ENCODE measurements around the gene HNRNPUL1.

Gene HNRNPUL1

DNA sequence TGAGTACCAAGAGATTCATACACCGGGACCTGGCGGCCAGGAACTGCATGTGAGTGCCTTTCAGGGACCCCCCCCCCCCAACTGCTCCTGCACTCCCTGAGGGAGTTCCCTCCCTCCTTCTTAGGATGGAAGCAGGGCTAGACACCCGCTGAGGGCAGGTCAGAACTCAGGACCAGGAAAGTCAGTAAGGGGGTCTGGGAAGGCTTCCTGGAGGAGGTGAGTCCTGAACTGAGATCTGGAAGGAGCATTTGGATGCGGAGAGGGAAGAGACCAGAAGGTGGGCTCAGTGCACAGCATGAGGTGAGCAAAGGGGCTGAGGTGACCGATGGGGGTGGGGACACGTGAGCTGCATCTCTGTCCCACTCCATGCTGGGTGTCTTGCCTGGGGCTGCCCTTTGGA, 10.5 kb upstream of the HNRNPUL1 start:
- H3K36me3 ChIP-seq (replicated peaks; ENCODE audit: insufficient read depth, low read length), result no peaks in the 10 kb centered on the region
- DNase-seq, result no peak
- H3K27ac ChIP-seq (ENCODE audit: low read length), result no peak overlapping the region
- H3F3A ChIP-seq (ENCODE audit: insufficient read depth, low read length), result no peaks in the 10 kb centered on the region
- H3K27me3 ChIP-seq (replicated peaks; ENCODE audit: insufficient read depth, low read length), result peaks cover 70% of the 10 kb centered on the region
- H3K9ac ChIP-seq (ENCODE audit: low read length), result no peak overlapping the region
- no peaks in the 10 kb centered on the region for H3K79me2 ChIP-seq (ENCODE audit: low read length)
- no peaks in the 10 kb centered on the region for H3K9me3 ChIP-seq (replicated peaks; ENCODE audit: insufficient read depth, low read length)
- no peaks in the 10 kb centered on the region for H3K4me1 ChIP-seq (ENCODE audit: low read length)
- no peak overlapping the region for H2AFZ ChIP-seq (ENCODE audit: low read length)
- H3K4me2 ChIP-seq (ENCODE audit: low read depth, low read length), result no peak overlapping the region
- H3K4me3 ChIP-seq (ENCODE audit: low read length), result no peak overlapping the region
- no peaks in the 10 kb centered on the region for H4K20me1 ChIP-seq (ENCODE audit: insufficient read depth, low read length)
- H3K9me2 ChIP-seq (replicated peaks; ENCODE audit: insufficient read depth, low read length), result no peaks in the 10 kb centered on the region
- TF ChIP-seq, protein P1, sequence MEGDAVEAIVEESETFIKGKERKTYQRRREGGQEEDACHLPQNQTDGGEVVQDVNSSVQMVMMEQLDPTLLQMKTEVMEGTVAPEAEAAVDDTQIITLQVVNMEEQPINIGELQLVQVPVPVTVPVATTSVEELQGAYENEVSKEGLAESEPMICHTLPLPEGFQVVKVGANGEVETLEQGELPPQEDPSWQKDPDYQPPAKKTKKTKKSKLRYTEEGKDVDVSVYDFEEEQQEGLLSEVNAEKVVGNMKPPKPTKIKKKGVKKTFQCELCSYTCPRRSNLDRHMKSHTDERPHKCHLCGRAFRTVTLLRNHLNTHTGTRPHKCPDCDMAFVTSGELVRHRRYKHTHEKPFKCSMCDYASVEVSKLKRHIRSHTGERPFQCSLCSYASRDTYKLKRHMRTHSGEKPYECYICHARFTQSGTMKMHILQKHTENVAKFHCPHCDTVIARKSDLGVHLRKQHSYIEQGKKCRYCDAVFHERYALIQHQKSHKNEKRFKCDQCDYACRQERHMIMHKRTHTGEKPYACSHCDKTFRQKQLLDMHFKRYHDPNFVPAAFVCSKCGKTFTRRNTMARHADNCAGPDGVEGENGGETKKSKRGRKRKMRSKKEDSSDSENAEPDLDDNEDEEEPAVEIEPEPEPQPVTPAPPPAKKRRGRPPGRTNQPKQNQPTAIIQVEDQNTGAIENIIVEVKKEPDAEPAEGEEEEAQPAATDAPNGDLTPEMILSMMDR (IDR thresholded peaks at IDR 0.05; ENCODE audit: low read length), result no peak
- TF ChIP-seq EZH2phosphoT487 (IDR thresholded peaks at IDR 0.05; ENCODE audit: low read length) (no peak), EZH2 (optimal IDR thresholded peaks at IDR 0.05; ENCODE audit: low read depth, low read length) (no peak)

DNA sequence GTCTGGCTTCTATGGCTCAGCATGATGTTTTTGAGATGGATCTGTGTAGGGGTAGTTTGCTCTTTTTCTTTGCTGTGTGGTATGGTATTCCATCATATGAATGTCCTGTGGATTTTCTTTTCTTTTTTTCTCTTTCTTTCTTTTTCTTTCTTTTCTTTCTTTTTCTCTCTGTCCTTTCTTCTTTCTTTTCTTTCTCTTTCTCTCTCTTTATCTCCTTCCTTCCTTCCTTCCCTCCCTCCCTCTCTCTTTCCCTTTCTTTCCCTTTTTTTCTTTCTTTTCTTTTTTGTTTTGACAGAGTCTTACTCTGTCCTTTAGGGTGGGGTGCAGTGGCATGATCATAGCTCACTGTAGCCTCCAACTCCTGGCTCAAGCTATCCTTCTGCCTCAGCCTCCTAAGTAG, 9.0 kb upstream of the HNRNPUL1 start:
- Histone ChIP-seq H3F3A (ENCODE audit: insufficient read depth, low read length) (no peaks in the 10 kb centered on the region), H3K27ac (ENCODE audit: low read length) (no peak overlapping the region), H3K9me3 (replicated peaks; ENCODE audit: insufficient read depth, low read length) (no peaks in the 10 kb centered on the region), H3K4me1 (ENCODE audit: low read length) (no peaks in the 10 kb centered on the region), H2AFZ (ENCODE audit: low read length) (no peak overlapping the region), H3K79me2 (ENCODE audit: low read length) (no peaks in the 10 kb centered on the region), H3K27me3 (replicated peaks; ENCODE audit: insufficient read depth, low read length) (peaks cover 78% of the 10 kb centered on the region), H3K36me3 (replicated peaks; ENCODE audit: insufficient read depth, low read length) (no peaks in the 10 kb centered on the region), H3K4me2 (ENCODE audit: low read depth, low read length) (no peak overlapping the region), H3K9ac (ENCODE audit: low read length) (no peak overlapping the region), H3K9me2 (replicated peaks; ENCODE audit: insufficient read depth, low read length) (no peaks in the 10 kb centered on the region), H4K20me1 (ENCODE audit: insufficient read depth, low read length) (no peaks in the 10 kb centered on the region), H3K4me3 (ENCODE audit: low read length) (no peak overlapping the region)
- TF ChIP-seq EZH2phosphoT487 (IDR thresholded peaks at IDR 0.05; ENCODE audit: low read length) (no peak), EZH2 (optimal IDR thresholded peaks at IDR 0.05; ENCODE audit: low read depth, low read length) (no peak)
- TF ChIP-seq, protein P1 (IDR thresholded peaks at IDR 0.05; ENCODE audit: low read length), result no peak
- no peak for DNase-seq

DNA sequence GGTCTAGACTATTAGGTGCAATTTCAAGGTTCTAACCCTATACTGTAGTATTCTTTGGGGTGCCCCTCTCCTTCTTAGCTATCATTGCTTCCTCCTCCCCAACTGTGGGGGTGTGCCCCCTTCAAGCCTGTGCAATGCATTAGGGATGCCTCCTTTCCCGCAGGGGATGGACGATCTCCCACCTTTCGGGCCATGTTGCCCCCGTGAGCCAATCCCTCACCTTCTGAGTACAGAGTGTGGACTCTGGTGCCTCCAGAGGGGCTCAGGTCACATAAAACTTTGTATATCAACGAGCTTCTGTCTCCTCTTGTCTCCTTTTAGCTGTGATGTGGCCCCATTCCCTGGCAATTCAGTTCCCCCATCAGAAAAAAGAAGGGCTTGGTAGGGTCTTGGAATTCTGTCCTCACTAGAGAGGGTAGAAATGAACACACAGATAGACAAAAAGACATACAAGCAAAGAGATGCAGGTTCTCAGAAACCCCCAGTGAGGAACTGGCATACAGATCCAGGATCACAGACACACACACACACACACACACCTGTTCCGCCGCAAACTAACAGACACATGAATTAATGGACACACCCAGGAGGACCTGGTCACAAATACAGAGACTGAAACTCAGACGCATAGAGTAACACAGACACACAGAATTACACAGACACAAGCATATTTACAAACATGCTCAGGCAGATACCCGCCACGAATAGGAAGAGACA, 2.5 kb upstream of the HNRNPUL1 start:
- Histone ChIP-seq H3K9me3 (replicated peaks; ENCODE audit: insufficient read depth, low read length) (no peaks in the 10 kb centered on the region), H3K9me2 (replicated peaks; ENCODE audit: insufficient read depth, low read length) (no peaks in the 10 kb centered on the region), H2AFZ (ENCODE audit: low read length) (peak overlapping the region; percentile 64), H3F3A (ENCODE audit: insufficient read depth, low read length) (peaks cover 15% of the 10 kb centered on the region; the same call in 1 of the 2 replicates), H3K36me3 (replicated peaks; ENCODE audit: insufficient read depth, low read length) (no peaks in the 10 kb centered on the region), H3K9ac (ENCODE audit: low read length) (peak overlapping the region; percentile 97; the same call in 1 of the 2 replicates), H3K4me2 (ENCODE audit: low read depth, low read length) (peak overlapping the region; percentile 64), H3K4me1 (ENCODE audit: low read length) (peaks cover 4% of the 10 kb centered on the region; the same call in 1 of the 2 replicates), H4K20me1 (ENCODE audit: insufficient read depth, low read length) (no peaks in the 10 kb centered on the region), H3K4me3 (ENCODE audit: low read length) (peak overlapping the region; percentile 79), H3K79me2 (ENCODE audit: low read length) (peaks cover 24% of the 10 kb centered on the region), H3K27me3 (replicated peaks; ENCODE audit: insufficient read depth, low read length) (peaks cover 46% of the 10 kb centered on the region), H3K27ac (ENCODE audit: low read length) (0 out of 2 replicates have a peak overlapping the region, but pooled peaks have one; percentile 98)
- no peak for DNase-seq
- TF ChIP-seq EZH2phosphoT487 (IDR thresholded peaks at IDR 0.05; ENCODE audit: low read length), result no peak
- TF ChIP-seq EZH2 (optimal IDR thresholded peaks at IDR 0.05; ENCODE audit: low read depth, low read length), result no peak
- TF ChIP-seq, protein P1 (IDR thresholded peaks at IDR 0.05; ENCODE audit: low read length), result no peak

All from MM.1S (cell line).